Neural progenitor cell (in vitro differentiated cells): Measurements from ENCODE around the gene CRTC1.

Experiments
- EZH2 ChIP-seq: fragments of 200-600 bp; sonication (generic); IDR thresholded peaks from 2 replicates; pipeline ENCODE4 v1.6.1; 2017; ENCODE audit warnings: antibody characterized with exemption, mild to moderate bottlenecking, moderate library complexity
- TF ChIP-seq, protein P1 (sequence below): fragments of 200-600 bp; sonication (generic); IDR thresholded peaks from 2 replicates; pipeline ENCODE4 v1.5.1; 2017; ENCODE audit warnings: antibody characterized with exemption, mild to moderate bottlenecking

DNA sequence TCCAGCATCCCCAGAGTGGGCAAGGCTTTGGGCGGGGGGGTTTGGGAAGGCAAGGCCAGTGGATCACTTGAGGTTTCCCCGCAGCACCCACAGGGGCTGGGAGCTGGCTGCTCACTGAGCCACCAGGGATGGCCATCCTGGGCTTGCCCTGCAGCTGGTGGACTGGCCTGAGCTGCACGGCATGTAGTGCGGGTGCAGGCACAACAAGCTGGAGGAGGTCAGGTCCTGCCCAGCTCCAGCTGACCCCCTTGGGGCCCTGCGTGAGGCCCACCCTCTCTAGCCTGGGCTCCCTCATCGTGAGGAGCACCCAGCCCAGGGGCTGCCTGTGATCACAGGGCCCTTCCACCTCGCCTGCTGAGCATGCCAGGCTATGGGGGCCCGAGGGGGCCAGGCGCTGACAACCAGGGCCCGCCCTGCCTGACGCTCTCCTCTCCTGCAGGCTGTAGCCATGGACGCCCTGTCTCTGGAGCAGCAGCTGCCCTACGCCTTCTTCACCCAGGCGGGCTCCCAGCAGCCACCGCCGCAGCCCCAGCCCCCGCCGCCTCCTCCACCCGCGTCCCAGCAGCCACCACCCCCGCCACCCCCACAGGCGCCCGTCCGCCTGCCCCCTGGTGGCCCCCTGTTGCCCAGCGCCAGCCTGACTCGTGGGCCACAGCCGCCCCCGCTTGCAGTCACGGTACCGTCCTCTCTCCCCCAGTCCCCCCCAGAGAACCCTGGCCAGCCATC is 84.7 kb downstream of the CRTC1 start:
- no peak for TF ChIP-seq EZH2
- TF ChIP-seq, protein P1, sequence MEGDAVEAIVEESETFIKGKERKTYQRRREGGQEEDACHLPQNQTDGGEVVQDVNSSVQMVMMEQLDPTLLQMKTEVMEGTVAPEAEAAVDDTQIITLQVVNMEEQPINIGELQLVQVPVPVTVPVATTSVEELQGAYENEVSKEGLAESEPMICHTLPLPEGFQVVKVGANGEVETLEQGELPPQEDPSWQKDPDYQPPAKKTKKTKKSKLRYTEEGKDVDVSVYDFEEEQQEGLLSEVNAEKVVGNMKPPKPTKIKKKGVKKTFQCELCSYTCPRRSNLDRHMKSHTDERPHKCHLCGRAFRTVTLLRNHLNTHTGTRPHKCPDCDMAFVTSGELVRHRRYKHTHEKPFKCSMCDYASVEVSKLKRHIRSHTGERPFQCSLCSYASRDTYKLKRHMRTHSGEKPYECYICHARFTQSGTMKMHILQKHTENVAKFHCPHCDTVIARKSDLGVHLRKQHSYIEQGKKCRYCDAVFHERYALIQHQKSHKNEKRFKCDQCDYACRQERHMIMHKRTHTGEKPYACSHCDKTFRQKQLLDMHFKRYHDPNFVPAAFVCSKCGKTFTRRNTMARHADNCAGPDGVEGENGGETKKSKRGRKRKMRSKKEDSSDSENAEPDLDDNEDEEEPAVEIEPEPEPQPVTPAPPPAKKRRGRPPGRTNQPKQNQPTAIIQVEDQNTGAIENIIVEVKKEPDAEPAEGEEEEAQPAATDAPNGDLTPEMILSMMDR: peak; percentile 35
